Measurements from ENCODE around the gene PLCB3.

- no peak for TF ChIP-seq CTCF (IDR thresholded peaks at IDR 0.05)
- TF ChIP-seq POLR2AphosphoS5 (IDR thresholded peaks at IDR 0.05; ENCODE audit: low read depth, low read length): no peak
- no peak for TF ChIP-seq REST (IDR thresholded peaks at IDR 0.05; ENCODE audit: insufficient read depth in 1 of 2, low read depth in 2 of 2, low read length in 1 of 2)
- no peak for TF ChIP-seq TCF7L2 (IDR thresholded peaks at IDR 0.05; ENCODE audit: low read depth, low read length)
- TF ChIP-seq SIN3A (IDR thresholded peaks at IDR 0.05; ENCODE audit: borderline replicate concordance, insufficient read depth, low read depth, low read length): no peak
Measured at GRCh38 chr11:64241241-64241490, 10.2 kb upstream of the PLCB3 start.

All from Panc1 (cell line).